ENCODE results near the gene KIAA0753. TPM values are rescaled to one million over a fixed set of nuclear protein-coding genes. Genes with fewer than 3 reads are reported as not detected.

KIAA0753 gene
- total RNA-seq, 1 donor from 2014 or later, result 14.5 TPM

DNA sequence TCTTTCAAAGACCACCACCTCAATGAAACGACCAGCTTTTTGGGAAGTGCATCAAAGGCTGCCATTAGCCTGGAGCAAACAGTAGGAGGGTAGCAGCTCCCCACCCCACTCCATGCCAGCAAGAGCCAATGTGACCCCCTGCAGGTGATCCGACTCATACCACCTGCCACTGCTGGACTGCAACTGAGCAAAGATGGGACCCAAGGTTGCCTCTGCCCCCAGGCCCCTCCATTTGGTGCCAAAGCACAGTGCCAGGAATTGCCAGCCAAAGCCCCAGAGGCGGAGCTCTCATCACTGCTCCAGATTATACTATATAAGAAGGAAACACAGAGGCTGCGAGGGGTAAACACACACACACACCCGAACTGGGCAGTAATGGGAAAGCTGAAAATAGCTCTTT, 92.5 kb downstream of the KIAA0753 start:
- no peak overlapping the region for H3K27ac Mint-ChIP-seq (ENCODE audit: unreplicated experiment)
- no peak overlapping the region for H3K4me3 Mint-ChIP-seq (ENCODE audit: unreplicated experiment)
- H3K9me3 Mint-ChIP-seq (ENCODE audit: low read depth), result no peaks in the 10 kb centered on the region
- H3K27me3 Mint-ChIP-seq (ENCODE audit: low read depth), result peaks cover 2% of the 10 kb centered on the region
- no peak for TF ChIP-seq CTCF (IDR thresholded peaks at IDR 0.05)
- H3K36me3 Mint-ChIP-seq (ENCODE audit: low read depth), result no peaks in the 10 kb centered on the region
- peaks cover 15% of the 10 kb centered on the region for H3K4me1 Mint-ChIP-seq (ENCODE audit: low read depth)
- no peak for DNase-seq (ENCODE audit: low spot score)

DNA sequence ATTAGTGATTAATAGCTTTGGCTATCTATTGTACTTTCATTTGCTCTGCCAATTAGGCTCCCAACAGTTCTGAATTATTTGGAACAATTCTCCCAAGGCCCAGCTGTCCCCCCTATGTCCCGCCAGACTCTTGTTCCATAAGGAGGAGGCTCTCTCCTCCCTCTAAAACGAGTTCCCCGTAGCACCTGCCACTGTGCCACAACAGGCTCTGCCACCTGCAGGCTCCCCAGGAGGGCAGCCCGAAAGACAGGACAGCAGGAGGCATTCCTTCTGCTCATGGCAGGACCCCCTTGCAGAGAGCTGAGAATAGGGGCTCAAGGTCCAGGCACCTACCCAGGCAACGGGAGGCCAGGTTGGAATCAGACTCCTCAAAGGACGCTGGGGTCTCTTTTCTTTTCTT, 93.2 kb downstream of the KIAA0753 start:
- H3K27me3 Mint-ChIP-seq (ENCODE audit: low read depth), result no peaks in the 10 kb centered on the region

GRCh38 chr17:6546069-6546718, 94.3 kb downstream of the KIAA0753 start:
- H3K9me3 Mint-ChIP-seq (ENCODE audit: low read depth), result no peaks in the 10 kb centered on the region
- no peaks in the 10 kb centered on the region for H3K27me3 Mint-ChIP-seq (ENCODE audit: low read depth)
- no peak overlapping the region for H3K27ac Mint-ChIP-seq (ENCODE audit: unreplicated experiment)

More for the DNA sequence above, 93.2 kb downstream of the KIAA0753 start:
- H3K36me3 Mint-ChIP-seq (ENCODE audit: low read depth), result no peaks in the 10 kb centered on the region
- peaks cover 13% of the 10 kb centered on the region for H3K4me1 Mint-ChIP-seq (ENCODE audit: low read depth)
- no peak overlapping the region for H3K4me3 Mint-ChIP-seq (ENCODE audit: unreplicated experiment)
- TF ChIP-seq CTCF (IDR thresholded peaks at IDR 0.05), result no peak
- no peak for DNase-seq (ENCODE audit: low spot score)
- no peaks in the 10 kb centered on the region for H3K9me3 Mint-ChIP-seq (ENCODE audit: low read depth)
- H3K27ac Mint-ChIP-seq (ENCODE audit: unreplicated experiment), result no peak overlapping the region

DNA sequence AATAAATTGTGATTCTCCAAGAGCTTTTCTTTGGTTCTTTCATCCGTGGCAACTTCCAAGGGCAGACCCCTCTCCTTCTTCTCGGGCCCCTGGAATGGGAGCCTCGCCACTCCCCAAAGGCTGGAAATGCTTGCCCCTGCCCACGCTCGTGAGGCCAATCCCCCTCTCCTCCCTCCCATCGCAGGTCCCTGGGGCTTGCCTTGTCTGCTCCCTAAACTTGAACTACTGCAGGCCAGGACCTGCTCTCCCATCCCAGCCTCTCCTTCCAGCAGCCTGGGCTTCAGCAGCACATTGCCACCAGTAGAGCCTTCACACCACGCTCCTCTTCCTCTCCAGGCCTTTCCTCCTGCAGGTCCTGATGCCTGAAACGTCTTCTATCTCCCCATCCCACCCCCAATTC, 95.2 kb downstream of the KIAA0753 start:
- H3K9me3 Mint-ChIP-seq (ENCODE audit: low read depth), result no peaks in the 10 kb centered on the region
- H3K4me3 Mint-ChIP-seq (ENCODE audit: unreplicated experiment), result no peak overlapping the region
- no peaks in the 10 kb centered on the region for H3K27me3 Mint-ChIP-seq (ENCODE audit: low read depth)
- H3K4me1 Mint-ChIP-seq (ENCODE audit: low read depth), result peaks cover 12% of the 10 kb centered on the region
- TF ChIP-seq CTCF (IDR thresholded peaks at IDR 0.05), result no peak
- no peak for DNase-seq (ENCODE audit: low spot score)
- no peak overlapping the region for H3K27ac Mint-ChIP-seq (ENCODE audit: unreplicated experiment)
- H3K36me3 Mint-ChIP-seq (ENCODE audit: low read depth), result no peaks in the 10 kb centered on the region

More at GRCh38 chr17:6546069-6546718, 94.3 kb downstream of the KIAA0753 start:
- no peak for DNase-seq (ENCODE audit: low spot score)
- no peak for TF ChIP-seq CTCF (IDR thresholded peaks at IDR 0.05)
- Mint-ChIP-seq H3K36me3 (ENCODE audit: low read depth) (no peaks in the 10 kb centered on the region), H3K4me1 (ENCODE audit: low read depth) (peaks cover 12% of the 10 kb centered on the region), H3K4me3 (ENCODE audit: unreplicated experiment) (no peak overlapping the region)

DNA sequence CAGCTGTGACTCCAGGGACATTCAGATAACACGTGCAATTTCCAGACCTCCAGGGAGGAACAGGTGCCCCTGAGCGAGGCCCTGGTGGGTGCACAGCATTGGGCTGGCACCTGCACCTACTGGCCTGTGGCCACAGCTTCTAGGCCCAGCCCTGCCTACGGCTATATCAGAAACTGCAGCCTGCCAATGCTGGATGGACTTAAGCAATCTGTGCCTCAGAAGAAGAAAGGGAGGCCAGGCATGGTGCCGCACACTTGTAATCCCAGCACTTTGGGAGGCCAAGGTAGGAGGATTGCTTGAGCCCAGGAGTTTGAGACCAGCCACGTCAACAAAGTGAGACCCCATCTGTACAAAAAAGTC, 96.5 kb downstream of the KIAA0753 start:
- TF ChIP-seq CTCF (IDR thresholded peaks at IDR 0.05), result no peak
- Mint-ChIP-seq H3K27ac (ENCODE audit: unreplicated experiment) (no peak overlapping the region), H3K9me3 (ENCODE audit: low read depth) (peaks cover 4% of the 10 kb centered on the region), H3K4me1 (ENCODE audit: low read depth) (peaks cover 9% of the 10 kb centered on the region), H3K4me3 (ENCODE audit: unreplicated experiment) (no peak overlapping the region), H3K36me3 (ENCODE audit: low read depth) (no peaks in the 10 kb centered on the region), H3K27me3 (ENCODE audit: low read depth) (no peaks in the 10 kb centered on the region)
- no peak for DNase-seq (ENCODE audit: low spot score)
